ENCODE measurements around the gene SLC25A21.

- TF ChIP-seq CTCF (IDR thresholded peaks at IDR 0.05) (no peak), POLR2A (IDR thresholded peaks at IDR 0.05) (no peak)
Observed at GRCh38 chr14:37032863-37033262, 139.5 kb downstream of the SLC25A21 start.
